ENCODE data around the gene MAN2A1. TPM values are rescaled to one million over a fixed set of nuclear protein-coding genes. Genes with fewer than 3 reads are reported as not detected.

MAN2A1 gene
- total RNA-seq, 1 donor from 2014 or later = 33.9 TPM

DNA sequence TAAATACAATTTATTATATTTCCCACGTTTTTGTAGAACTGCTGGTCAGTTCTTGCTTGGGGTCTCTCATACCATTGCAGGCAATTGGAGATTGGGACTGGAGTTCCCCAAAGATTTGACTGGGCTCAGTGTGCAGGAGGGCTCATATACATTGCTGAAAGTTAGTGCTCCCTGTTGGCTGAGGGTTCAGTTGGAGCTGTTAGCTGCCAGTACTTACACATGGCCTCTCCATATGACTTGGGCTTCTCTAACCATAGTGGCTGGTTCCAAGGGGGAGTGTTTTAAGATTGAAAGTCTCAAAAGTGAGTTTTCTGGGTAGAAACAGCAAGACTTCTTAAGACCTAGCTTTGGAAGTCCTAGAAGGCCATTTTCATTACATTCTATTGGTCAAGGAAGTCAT is 102.9 kb downstream of the MAN2A1 start:
- intact Hi-C loops (cut with DNase I) = no loop called here

DNA sequence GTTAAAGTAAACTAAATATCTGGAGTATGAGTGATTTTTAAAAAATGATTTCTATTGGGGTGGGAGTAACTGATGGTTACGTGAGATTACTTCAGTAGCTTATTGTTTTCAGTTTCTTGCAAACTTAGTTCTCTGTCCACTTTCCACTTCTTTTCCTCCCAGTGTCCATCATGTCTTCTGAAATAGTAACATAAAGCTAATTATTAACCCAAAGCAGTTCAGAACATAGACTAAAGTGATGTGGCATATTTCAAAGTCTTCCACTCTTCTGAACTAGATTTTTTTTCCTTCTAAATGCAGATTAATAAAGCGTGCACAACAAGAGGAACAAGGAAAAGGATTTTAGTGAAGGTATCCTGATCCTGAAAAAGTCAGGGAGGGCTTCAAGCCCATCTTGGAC is 114.1 kb downstream of the MAN2A1 start:
- Histone ChIP-seq H3K27ac (no peak overlapping the region), H3K9me3 (no peaks in the 10 kb centered on the region), H3K4me1 (no peaks in the 10 kb centered on the region), H3K4me3 (no peak overlapping the region), H3K27me3 (no peaks in the 10 kb centered on the region), H3K36me3 (peaks cover 0 to 3% of the 10 kb centered on the region in 2 donors)
- intact Hi-C loops (cut with DNase I) = no loop called here
- DNase-seq (ENCODE audit: extremely low spot score in 2 of 2) = no peak
- TF ChIP-seq POLR2AphosphoS5 (IDR thresholded peaks at IDR 0.05; ENCODE audit: insufficient read depth in 1 of 2, low read depth in 1 of 2) (no peak), POLR2A (IDR thresholded peaks at IDR 0.05) (no peak)
- TF ChIP-seq, protein P1, sequence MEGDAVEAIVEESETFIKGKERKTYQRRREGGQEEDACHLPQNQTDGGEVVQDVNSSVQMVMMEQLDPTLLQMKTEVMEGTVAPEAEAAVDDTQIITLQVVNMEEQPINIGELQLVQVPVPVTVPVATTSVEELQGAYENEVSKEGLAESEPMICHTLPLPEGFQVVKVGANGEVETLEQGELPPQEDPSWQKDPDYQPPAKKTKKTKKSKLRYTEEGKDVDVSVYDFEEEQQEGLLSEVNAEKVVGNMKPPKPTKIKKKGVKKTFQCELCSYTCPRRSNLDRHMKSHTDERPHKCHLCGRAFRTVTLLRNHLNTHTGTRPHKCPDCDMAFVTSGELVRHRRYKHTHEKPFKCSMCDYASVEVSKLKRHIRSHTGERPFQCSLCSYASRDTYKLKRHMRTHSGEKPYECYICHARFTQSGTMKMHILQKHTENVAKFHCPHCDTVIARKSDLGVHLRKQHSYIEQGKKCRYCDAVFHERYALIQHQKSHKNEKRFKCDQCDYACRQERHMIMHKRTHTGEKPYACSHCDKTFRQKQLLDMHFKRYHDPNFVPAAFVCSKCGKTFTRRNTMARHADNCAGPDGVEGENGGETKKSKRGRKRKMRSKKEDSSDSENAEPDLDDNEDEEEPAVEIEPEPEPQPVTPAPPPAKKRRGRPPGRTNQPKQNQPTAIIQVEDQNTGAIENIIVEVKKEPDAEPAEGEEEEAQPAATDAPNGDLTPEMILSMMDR (IDR thresholded peaks at IDR 0.05) = no peak

More for the DNA sequence above, 102.9 kb downstream of the MAN2A1 start:
- no peak for DNase-seq (ENCODE audit: extremely low spot score in 2 of 2)
- H3K9me3 ChIP-seq = no peaks in the 10 kb centered on the region
- TF ChIP-seq POLR2A (IDR thresholded peaks at IDR 0.05) (no peak), POLR2AphosphoS5 (IDR thresholded peaks at IDR 0.05; ENCODE audit: insufficient read depth in 1 of 2, low read depth in 1 of 2) (no peak)
- TF ChIP-seq, protein P1 (IDR thresholded peaks at IDR 0.05) = no peak
- no peaks in the 10 kb centered on the region for H3K4me1 ChIP-seq
- H3K4me3 ChIP-seq = no peak overlapping the region
- no peak overlapping the region for H3K27ac ChIP-seq
- H3K27me3 ChIP-seq = no peaks in the 10 kb centered on the region
- peaks cover 5 to 16% of the 10 kb centered on the region in 2 donors for H3K36me3 ChIP-seq

DNA sequence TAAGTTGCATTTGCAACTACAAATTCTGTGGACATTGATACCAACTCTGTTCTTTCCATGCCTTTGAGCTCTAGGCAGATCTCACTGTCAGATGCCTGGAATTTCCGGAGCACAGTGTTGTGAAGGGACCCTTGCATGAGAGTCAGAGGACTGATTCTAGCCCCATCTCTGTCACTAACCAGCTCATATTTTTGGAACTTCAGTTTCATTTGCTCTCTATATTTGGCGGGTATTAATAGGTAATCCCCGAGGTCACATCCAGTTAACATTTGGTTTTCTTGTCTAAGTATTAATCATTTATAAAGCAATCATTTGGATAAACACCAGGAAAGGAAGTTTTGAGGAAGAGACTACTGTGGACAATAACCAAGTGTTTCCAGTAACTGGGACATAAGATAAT is 115.7 kb downstream of the MAN2A1 start:
- no peaks in the 10 kb centered on the region for H3K9me3 ChIP-seq
- intact Hi-C loops (cut with DNase I) = no loop called here
- H3K27ac ChIP-seq = no peak overlapping the region
- H3K36me3 ChIP-seq = peaks cover 0 to 10% of the 10 kb centered on the region in 2 donors
- no peak for TF ChIP-seq POLR2AphosphoS5 (IDR thresholded peaks at IDR 0.05; ENCODE audit: insufficient read depth in 1 of 2, low read depth in 1 of 2)
- TF ChIP-seq POLR2A (IDR thresholded peaks at IDR 0.05) = no peak
- TF ChIP-seq, protein P1 (IDR thresholded peaks at IDR 0.05) = no peak
- H3K4me3 ChIP-seq = no peak overlapping the region
- no peaks in the 10 kb centered on the region for H3K4me1 ChIP-seq
- no peak for DNase-seq (ENCODE audit: extremely low spot score in 2 of 2)
- no peaks in the 10 kb centered on the region for H3K27me3 ChIP-seq

DNA sequence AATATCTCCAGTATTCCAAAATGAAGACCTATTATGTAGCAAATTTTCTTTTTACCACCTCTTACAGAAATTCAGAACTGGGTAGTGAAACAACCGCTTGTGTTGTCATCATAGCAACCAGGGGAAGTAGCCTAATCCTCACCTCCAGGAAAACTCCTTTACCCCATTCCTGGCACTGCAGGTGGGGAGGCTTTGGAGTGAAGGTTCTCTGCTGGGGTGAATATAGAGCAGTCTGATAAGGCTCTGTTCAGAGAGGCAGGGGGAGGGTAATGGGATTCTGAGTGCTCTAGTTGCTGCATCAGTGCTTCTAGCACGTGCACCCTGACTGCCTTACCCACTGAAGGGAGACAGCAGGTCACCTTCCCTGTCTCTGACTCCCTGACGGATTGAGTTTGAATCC is 116.2 kb downstream of the MAN2A1 start:
- Histone ChIP-seq H3K36me3 (peaks cover 0 to 10% of the 10 kb centered on the region in 2 donors), H3K4me1 (no peaks in the 10 kb centered on the region), H3K9me3 (no peaks in the 10 kb centered on the region), H3K27ac (no peak overlapping the region), H3K4me3 (no peak overlapping the region), H3K27me3 (no peaks in the 10 kb centered on the region)
- TF ChIP-seq, protein P1 (IDR thresholded peaks at IDR 0.05) = no peak
- no peak for TF ChIP-seq POLR2AphosphoS5 (IDR thresholded peaks at IDR 0.05; ENCODE audit: insufficient read depth in 1 of 2, low read depth in 1 of 2)
- TF ChIP-seq POLR2A (IDR thresholded peaks at IDR 0.05) = no peak
- intact Hi-C loops (cut with DNase I) = no loop called here
- DNase-seq (ENCODE audit: extremely low spot score in 2 of 2) = no peak

DNA sequence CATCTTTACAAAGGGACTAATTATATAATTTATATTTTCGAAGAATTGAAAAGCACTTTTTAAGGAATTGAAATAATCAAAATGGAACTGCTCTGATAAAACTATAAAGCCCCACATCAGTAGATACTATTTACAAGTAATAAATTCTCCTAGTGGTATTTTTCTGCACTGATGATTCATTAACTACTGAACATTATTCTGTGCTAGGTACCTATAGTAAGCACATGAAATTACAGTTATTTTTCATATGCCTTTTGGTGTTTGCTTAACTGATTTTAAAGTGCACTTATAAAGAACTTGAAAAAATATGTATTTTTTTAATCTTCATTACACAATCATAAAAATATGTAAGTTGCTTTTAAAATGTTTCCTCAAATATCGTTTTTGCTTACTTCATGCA is 123.0 kb downstream of the MAN2A1 start:
- DNase-seq (ENCODE audit: extremely low spot score in 2 of 2) = no peak
- no peaks in the 10 kb centered on the region for H3K9me3 ChIP-seq
- H3K4me3 ChIP-seq = no peak overlapping the region
- H3K36me3 ChIP-seq = peaks cover 0 to 16% of the 10 kb centered on the region in 2 donors
- no peaks in the 10 kb centered on the region for H3K27me3 ChIP-seq
- H3K4me1 ChIP-seq = no peaks in the 10 kb centered on the region
- TF ChIP-seq POLR2A (IDR thresholded peaks at IDR 0.05) = no peak
- TF ChIP-seq POLR2AphosphoS5 (IDR thresholded peaks at IDR 0.05; ENCODE audit: insufficient read depth in 1 of 2, low read depth in 1 of 2) = no peak
- TF ChIP-seq, protein P1 (IDR thresholded peaks at IDR 0.05) = no peak
- intact Hi-C loops (cut with DNase I) = no loop called here
- no peak overlapping the region for H3K27ac ChIP-seq
